Adipocyte (in vitro differentiated cells): ENCODE data around the gene GALNT14.
A peak's percentile ranks its signal among the peaks of the same experiment; 100 is the strongest.

Experiments used
- DNase-seq: peaks from one replicate; pipeline ENCODE4 v3.0.0-alpha.2; 2015; ENCODE audit warnings: low read depth
- H3K27me3 ChIP-seq: replicated peaks from 2 replicates; pipeline ENCODE4 v1.7.0; 2013; ENCODE audit warnings: mild to moderate bottlenecking, low read length, moderate library complexity; ENCODE audit not compliant: control insufficient read depth, insufficient read depth
- H3K36me3 ChIP-seq: 2 replicates; pipeline ENCODE4 v1.7.0; 2013; ENCODE audit warnings: low read length, mild to moderate bottlenecking, moderate library complexity; ENCODE audit not compliant: control insufficient read depth, insufficient read depth, severe bottlenecking
- H3K4me1 ChIP-seq: 2 replicates; pipeline ENCODE4 v1.7.0; 2013; ENCODE audit warnings: mild to moderate bottlenecking, low read length, moderate library complexity; ENCODE audit not compliant: control insufficient read depth, insufficient read depth
- H3K4me3 ChIP-seq: 2 replicates; pipeline ENCODE4 v1.7.0; 2013; ENCODE audit warnings: mild to moderate bottlenecking, low read length, moderate library complexity
- H3K9ac ChIP-seq: 2 replicates; pipeline ENCODE4 v1.7.0; 2013; ENCODE audit warnings: mild to moderate bottlenecking, low read length, moderate library complexity
- H3K9me3 ChIP-seq: 2 replicates; pipeline ENCODE4 v1.7.0; 2013; ENCODE audit warnings: mild to moderate bottlenecking, low read length, moderate library complexity; ENCODE audit not compliant: control insufficient read depth

Gene GALNT14

GRCh38 chr2:30880516-30880915, 257.7 kb downstream of the GALNT14 start:
- no peak for DNase-seq
- no peaks in the 10 kb centered on the region for H3K4me1 ChIP-seq
- H3K27me3 ChIP-seq, result peaks cover 28% of the 10 kb centered on the region
- no peak overlapping the region for H3K4me3 ChIP-seq
- peaks cover 3% of the 10 kb centered on the region for H3K9me3 ChIP-seq
- H3K9ac ChIP-seq, result no peak overlapping the region
- H3K36me3 ChIP-seq, result no peaks in the 10 kb centered on the region

- Histone ChIP-seq H3K27me3 (peaks cover 28% of the 10 kb centered on the region), H3K9ac (no peak overlapping the region), H3K4me3 (no peak overlapping the region), H3K4me1 (no peaks in the 10 kb centered on the region), H3K36me3 (no peaks in the 10 kb centered on the region), H3K9me3 (peaks cover 7% of the 10 kb centered on the region)
- DNase-seq, result no peak
These were observed 260.4 kb downstream of the GALNT14 start for GRCh38 chr2:30877833-30878232.

GRCh38 chr2:30872797-30873196, 265.4 kb downstream of the GALNT14 start:
- no peak for DNase-seq
- Histone ChIP-seq H3K9ac (no peak overlapping the region), H3K27me3 (peaks cover 2% of the 10 kb centered on the region), H3K4me1 (no peaks in the 10 kb centered on the region), H3K36me3 (no peaks in the 10 kb centered on the region), H3K9me3 (peaks cover 4% of the 10 kb centered on the region), H3K4me3 (no peak overlapping the region)

- DNase-seq, result no peak
- peaks cover 4% of the 10 kb centered on the region for H3K9me3 ChIP-seq
- H3K9ac ChIP-seq, result no peak overlapping the region
- H3K36me3 ChIP-seq, result no peaks in the 10 kb centered on the region
- peaks cover 8% of the 10 kb centered on the region for H3K27me3 ChIP-seq
- no peaks in the 10 kb centered on the region for H3K4me1 ChIP-seq
- no peak overlapping the region for H3K4me3 ChIP-seq
These were observed 266.1 kb downstream of the GALNT14 start for GRCh38 chr2:30871980-30872789.

GRCh38 chr2:30871440-30871839, 266.8 kb downstream of the GALNT14 start:
- H3K9ac ChIP-seq, result no peak overlapping the region
- peaks cover 4% of the 10 kb centered on the region for H3K9me3 ChIP-seq
- H3K27me3 ChIP-seq, result peaks cover 15% of the 10 kb centered on the region
- no peak overlapping the region for H3K4me3 ChIP-seq
- no peaks in the 10 kb centered on the region for H3K36me3 ChIP-seq
- H3K4me1 ChIP-seq, result no peaks in the 10 kb centered on the region
- no peak for DNase-seq

- Histone ChIP-seq H3K27me3 (peaks cover 29% of the 10 kb centered on the region), H3K9ac (no peak overlapping the region), H3K4me1 (no peaks in the 10 kb centered on the region), H3K9me3 (no peaks in the 10 kb centered on the region), H3K4me3 (no peak overlapping the region), H3K36me3 (no peaks in the 10 kb centered on the region)
- DNase-seq, result no peak
These were observed 268.3 kb downstream of the GALNT14 start for GRCh38 chr2:30869988-30870387.

GRCh38 chr2:30867385-30867784, 270.9 kb downstream of the GALNT14 start:
- H3K9ac ChIP-seq, result no peak overlapping the region
- H3K4me3 ChIP-seq, result no peak overlapping the region
- no peaks in the 10 kb centered on the region for H3K36me3 ChIP-seq
- no peaks in the 10 kb centered on the region for H3K9me3 ChIP-seq
- no peak for DNase-seq
- no peaks in the 10 kb centered on the region for H3K4me1 ChIP-seq
- H3K27me3 ChIP-seq, result peaks cover 37% of the 10 kb centered on the region

GRCh38 chr2:30866974-30867373, 271.3 kb downstream of the GALNT14 start:
- no peak for DNase-seq
- Histone ChIP-seq H3K4me1 (no peaks in the 10 kb centered on the region), H3K9me3 (no peaks in the 10 kb centered on the region), H3K36me3 (no peaks in the 10 kb centered on the region), H3K4me3 (no peak overlapping the region), H3K27me3 (peaks cover 37% of the 10 kb centered on the region), H3K9ac (no peak overlapping the region)

- Histone ChIP-seq H3K4me1 (peaks cover 4% of the 10 kb centered on the region), H3K27me3 (peaks cover 37% of the 10 kb centered on the region), H3K9me3 (no peaks in the 10 kb centered on the region), H3K9ac (no peak overlapping the region), H3K4me3 (no peak overlapping the region), H3K36me3 (no peaks in the 10 kb centered on the region)
- DNase-seq, result no peak
These were observed 272.2 kb downstream of the GALNT14 start for GRCh38 chr2:30865892-30866681.

GRCh38 chr2:30865243-30865642, 273.0 kb downstream of the GALNT14 start:
- Histone ChIP-seq H3K9ac (no peak overlapping the region), H3K4me1 (peaks cover 8% of the 10 kb centered on the region), H3K36me3 (no peaks in the 10 kb centered on the region), H3K27me3 (peaks cover 37% of the 10 kb centered on the region), H3K9me3 (no peaks in the 10 kb centered on the region), H3K4me3 (no peak overlapping the region)
- no peak for DNase-seq

GRCh38 chr2:30862054-30862651, 276.1 kb downstream of the GALNT14 start:
- Histone ChIP-seq H3K4me1 (peaks cover 8% of the 10 kb centered on the region), H3K4me3 (no peak overlapping the region), H3K9ac (no peak overlapping the region), H3K27me3 (peaks cover 40% of the 10 kb centered on the region), H3K9me3 (no peaks in the 10 kb centered on the region), H3K36me3 (no peaks in the 10 kb centered on the region)
- DNase-seq, result peak; percentile 84
